ENCODE data around the gene BCL11B.

The BCL11B gene

DNA sequence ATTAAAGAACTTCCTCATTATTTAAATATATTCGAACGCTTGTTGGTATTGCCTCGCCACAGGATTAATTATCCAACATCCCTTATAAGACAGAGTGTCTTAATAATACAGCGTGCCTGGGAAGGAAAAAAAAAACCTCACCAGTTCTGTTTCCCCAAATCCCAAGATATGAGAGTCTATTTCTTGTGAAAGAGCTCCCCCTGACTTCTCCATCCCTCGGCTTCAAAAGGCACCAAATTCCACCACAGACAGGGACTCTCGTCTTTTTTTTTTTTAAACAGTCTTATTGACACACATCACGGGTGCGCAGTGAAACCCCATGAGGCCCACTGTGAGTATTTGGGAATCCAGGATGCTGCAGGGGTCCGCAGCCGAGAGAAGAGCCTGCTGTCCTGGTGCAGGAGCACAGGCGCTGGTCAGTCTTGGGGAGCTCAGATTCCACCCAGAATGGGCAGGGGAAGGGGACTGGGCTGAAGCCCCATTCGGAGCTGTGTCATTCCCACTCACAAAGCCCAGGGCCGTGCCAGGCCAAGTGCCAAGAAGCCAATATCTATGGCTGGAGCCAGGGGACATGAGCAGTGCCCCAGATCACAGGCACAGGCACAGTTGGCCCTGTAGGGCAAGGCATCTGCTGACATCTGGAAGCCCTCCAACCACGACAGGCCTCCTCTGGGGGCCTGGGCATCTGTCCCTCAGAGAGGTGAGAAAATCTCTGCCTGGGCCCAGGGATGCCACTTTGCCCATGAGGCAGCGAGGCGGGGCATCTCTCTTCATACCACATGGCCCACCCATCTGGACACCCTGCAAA, 71.9 kb downstream of the BCL11B start:
- Histone ChIP-seq H3K9ac (ENCODE audit: low read length) (no peak overlapping the region), H3K27ac (ENCODE audit: low read depth, low read length) (no peak overlapping the region), H3K27me3 (ENCODE audit: control insufficient read depth, insufficient read depth, low read length) (no peaks in the 10 kb centered on the region), H3K4me3 (ENCODE audit: low read length) (no peak overlapping the region), H3K36me3 (ENCODE audit: control insufficient read depth, insufficient read depth, low read length) (no peaks in the 10 kb centered on the region), H3K4me1 (ENCODE audit: control insufficient read depth, insufficient read depth, low read length) (no peaks in the 10 kb centered on the region)

DNA sequence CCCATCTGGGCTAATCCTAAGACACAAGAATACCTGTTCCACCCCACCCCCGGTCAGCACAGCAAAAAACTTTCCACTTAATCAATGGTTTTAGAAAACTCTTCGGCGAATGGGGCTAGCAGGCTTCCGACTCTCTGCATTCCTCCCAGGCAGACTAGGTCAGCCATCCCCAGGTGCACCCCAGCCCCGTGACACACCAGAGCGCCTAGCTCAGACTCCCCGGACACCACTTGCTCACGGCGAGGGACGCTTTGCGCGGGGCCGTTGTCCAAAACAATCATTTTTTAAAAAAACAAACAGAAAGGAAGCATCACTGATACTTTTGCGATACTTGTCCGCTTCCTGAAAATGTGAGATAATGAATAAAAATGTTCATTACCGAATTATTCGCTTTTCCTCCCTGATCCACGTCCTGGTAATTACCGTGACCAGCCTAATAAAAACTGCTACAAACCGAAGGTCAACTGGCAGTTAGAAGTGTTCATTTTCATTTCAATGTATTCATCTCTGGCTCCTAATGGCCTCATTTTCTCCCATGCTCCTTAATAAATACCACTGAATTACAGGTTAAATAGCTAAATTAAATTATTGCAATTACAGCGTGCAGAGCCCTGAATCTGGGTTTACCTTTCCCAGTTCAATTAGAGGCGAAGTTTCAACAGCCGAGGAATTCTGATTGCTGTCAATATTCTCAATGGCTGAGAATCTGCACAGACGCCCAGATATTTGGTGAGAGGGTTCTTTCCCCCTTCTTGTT, 73.1 kb downstream of the BCL11B start:
- Histone ChIP-seq H3K4me3 (ENCODE audit: low read length) (no peak overlapping the region), H3K27ac (ENCODE audit: low read depth, low read length) (no peak overlapping the region), H3K9ac (ENCODE audit: low read length) (no peak overlapping the region), H3K36me3 (ENCODE audit: control insufficient read depth, insufficient read depth, low read length) (no peaks in the 10 kb centered on the region), H3K4me1 (ENCODE audit: control insufficient read depth, insufficient read depth, low read length) (no peaks in the 10 kb centered on the region), H3K27me3 (ENCODE audit: control insufficient read depth, insufficient read depth, low read length) (no peaks in the 10 kb centered on the region)

DNA sequence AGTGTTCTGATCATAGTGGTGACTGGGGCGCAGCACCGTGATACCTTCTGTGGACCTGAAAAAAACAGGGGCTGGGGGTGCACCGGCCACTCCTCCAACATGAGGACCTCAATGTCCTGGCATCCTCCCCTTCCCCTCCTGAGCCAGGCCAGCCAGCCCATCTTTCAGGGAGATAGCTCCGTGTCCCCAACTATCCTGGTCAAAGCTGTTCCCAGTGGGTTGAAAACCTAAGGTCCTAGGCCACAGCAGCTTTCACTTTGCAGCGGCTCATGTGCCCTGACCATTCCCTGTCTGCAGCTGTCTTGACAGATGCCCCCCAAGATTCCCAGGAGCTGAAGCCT, 75.7 kb downstream of the BCL11B start:
- H3K27ac ChIP-seq (ENCODE audit: low read depth, low read length): no peak overlapping the region
- H3K27me3 ChIP-seq (ENCODE audit: control insufficient read depth, insufficient read depth, low read length): no peaks in the 10 kb centered on the region
- H3K9ac ChIP-seq (ENCODE audit: low read length): no peak overlapping the region
- H3K4me3 ChIP-seq (ENCODE audit: low read length): no peak overlapping the region
- peaks cover 6% of the 10 kb centered on the region for H3K4me1 ChIP-seq (ENCODE audit: control insufficient read depth, insufficient read depth, low read length)
- no peaks in the 10 kb centered on the region for H3K36me3 ChIP-seq (ENCODE audit: control insufficient read depth, insufficient read depth, low read length)

DNA sequence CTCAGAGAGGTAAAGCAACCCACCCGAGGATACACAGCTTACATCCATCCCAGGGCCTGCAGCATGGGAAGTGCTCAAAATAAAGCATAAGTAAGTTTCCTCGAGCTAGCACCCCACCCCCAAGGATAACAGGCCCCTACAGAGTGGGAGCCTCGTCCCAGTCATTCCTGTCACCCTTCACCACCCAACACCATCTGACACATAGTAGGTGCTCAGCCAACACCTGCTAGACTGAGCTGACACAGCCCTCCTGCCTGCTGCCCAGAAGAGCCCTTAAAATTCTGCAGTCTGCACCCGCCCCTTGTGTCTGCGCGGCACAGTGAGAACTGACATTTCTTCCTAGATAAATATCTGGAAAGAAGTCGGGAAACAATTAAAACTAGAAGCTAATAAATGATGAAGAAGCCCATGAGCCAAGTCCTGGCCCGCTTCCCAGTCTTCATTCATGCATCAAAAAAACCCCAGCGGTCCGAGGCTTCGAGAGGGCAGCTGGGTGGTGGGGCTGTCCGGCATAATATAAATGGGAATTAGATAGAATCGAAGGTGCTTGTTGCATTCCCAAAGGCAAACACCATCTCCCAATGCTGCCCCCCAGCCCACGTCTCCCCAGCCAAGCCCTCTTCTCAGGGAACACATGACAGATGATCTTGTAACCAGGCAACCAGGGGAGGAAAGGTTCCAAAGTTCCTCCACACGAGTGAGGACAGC, 76.2 kb downstream of the BCL11B start:
- no peak overlapping the region for H3K27ac ChIP-seq (ENCODE audit: low read depth, low read length)
- H3K4me1 ChIP-seq (ENCODE audit: control insufficient read depth, insufficient read depth, low read length): peaks cover 6% of the 10 kb centered on the region
- H3K36me3 ChIP-seq (ENCODE audit: control insufficient read depth, insufficient read depth, low read length): no peaks in the 10 kb centered on the region
- H3K4me3 ChIP-seq (ENCODE audit: low read length): no peak overlapping the region
- no peaks in the 10 kb centered on the region for H3K27me3 ChIP-seq (ENCODE audit: control insufficient read depth, insufficient read depth, low read length)
- H3K9ac ChIP-seq (ENCODE audit: low read length): no peak overlapping the region

DNA sequence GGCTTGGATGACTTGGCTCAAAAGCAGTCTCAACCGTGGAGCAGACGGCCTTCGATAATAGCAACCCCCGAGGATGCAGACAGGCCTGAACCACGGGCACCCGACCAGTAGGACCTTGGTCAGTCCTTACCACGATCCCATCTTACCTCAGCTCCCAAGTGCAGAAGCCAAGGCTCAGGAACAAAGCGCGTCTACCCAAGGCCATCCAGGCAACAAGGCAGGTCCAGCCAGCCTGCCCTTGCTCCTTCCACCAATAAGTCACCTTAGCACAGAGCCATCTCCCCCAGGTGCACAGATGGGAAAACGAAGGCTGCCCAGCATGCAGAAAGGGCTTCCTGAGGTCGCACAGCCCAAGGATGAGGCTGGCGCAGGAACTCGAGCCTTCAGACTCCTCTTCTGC, 77.3 kb downstream of the BCL11B start:
- H3K9ac ChIP-seq (ENCODE audit: low read length): no peak overlapping the region
- no peaks in the 10 kb centered on the region for H3K27me3 ChIP-seq (ENCODE audit: control insufficient read depth, insufficient read depth, low read length)
- H3K4me1 ChIP-seq (ENCODE audit: control insufficient read depth, insufficient read depth, low read length): peaks cover 6% of the 10 kb centered on the region
- H3K27ac ChIP-seq (ENCODE audit: low read depth, low read length): no peak overlapping the region
- no peak overlapping the region for H3K4me3 ChIP-seq (ENCODE audit: low read length)
- no peaks in the 10 kb centered on the region for H3K36me3 ChIP-seq (ENCODE audit: control insufficient read depth, insufficient read depth, low read length)

DNA sequence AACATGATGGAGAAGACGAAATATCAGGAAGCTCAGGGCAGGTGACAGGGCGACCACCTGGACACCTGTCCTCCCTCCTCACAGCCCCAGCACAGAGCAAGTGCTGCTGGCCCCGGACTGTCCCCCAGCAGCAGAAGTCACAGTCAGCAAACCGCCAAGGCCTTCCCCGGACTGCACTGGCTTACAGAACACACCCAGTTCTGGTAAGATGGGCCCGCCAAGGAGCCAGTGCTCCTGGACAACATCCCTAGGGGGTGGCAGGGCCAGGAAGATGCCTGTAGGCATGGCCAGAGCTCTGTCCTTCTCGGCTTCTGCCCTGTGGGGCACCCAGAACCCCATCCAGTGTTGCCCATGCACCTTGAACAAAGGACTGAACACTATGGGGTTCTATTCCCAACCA, 77.9 kb downstream of the BCL11B start:
- H3K36me3 ChIP-seq (ENCODE audit: control insufficient read depth, insufficient read depth, low read length): no peaks in the 10 kb centered on the region
- no peaks in the 10 kb centered on the region for H3K27me3 ChIP-seq (ENCODE audit: control insufficient read depth, insufficient read depth, low read length)
- H3K27ac ChIP-seq (ENCODE audit: low read depth, low read length): no peak overlapping the region
- H3K4me1 ChIP-seq (ENCODE audit: control insufficient read depth, insufficient read depth, low read length): peaks cover 6% of the 10 kb centered on the region
- H3K4me3 ChIP-seq (ENCODE audit: low read length): no peak overlapping the region
- H3K9ac ChIP-seq (ENCODE audit: low read length): no peak overlapping the region

DNA sequence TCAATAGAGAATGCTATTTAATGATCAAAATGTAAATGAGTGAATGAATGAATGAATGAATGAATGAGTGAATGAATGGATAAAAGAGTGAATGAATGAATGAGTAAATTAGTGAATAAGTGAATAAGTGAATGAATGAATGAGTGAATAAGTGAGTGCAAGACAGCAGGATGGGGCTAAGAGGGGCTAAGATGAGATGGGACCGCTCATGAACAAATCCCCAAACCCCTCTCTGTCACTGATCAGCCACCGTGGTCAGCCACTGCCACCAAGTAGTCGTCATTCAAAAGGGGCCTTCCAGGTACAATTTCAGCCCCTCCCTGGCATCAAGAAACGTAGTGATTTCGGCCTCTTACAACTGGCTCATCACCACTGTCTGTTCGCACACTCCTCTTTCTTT, 79.2 kb downstream of the BCL11B start:
- Histone ChIP-seq H3K27me3 (ENCODE audit: control insufficient read depth, insufficient read depth, low read length) (no peaks in the 10 kb centered on the region), H3K4me1 (ENCODE audit: control insufficient read depth, insufficient read depth, low read length) (peaks cover 6% of the 10 kb centered on the region), H3K27ac (ENCODE audit: low read depth, low read length) (no peak overlapping the region), H3K36me3 (ENCODE audit: control insufficient read depth, insufficient read depth, low read length) (no peaks in the 10 kb centered on the region), H3K9ac (ENCODE audit: low read length) (no peak overlapping the region), H3K4me3 (ENCODE audit: low read length) (no peak overlapping the region)

DNA sequence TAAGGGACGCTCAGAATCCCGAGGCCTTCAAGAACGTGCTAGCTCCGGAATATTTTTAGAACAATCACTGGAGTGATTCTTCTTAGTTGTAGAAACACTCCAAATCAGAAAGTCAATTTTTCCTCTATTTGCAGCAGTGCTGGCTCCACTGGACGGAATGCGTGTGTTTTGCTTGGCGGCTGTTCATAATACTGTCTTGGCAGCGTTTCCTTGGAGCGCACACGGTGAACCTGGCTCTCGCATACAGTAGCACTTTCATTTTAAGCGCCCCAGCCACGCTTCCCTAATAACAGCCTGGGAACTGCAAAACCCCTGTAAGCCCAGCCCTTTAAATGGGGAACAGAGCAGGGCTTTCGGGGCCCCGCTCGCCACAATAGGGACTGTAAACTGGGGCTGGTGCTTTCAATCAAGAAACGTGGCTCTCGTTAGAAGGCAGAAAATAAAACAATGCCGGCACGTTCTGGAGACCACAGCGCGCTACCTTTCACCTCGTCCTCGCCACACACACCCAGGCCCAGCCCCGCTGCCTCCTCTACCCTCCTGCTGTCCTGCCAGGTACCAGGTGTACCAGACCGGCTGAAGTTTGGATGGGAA, 79.9 kb downstream of the BCL11B start:
- Histone ChIP-seq H3K9ac (ENCODE audit: low read length) (peak overlapping the region; percentile 25), H3K4me1 (ENCODE audit: control insufficient read depth, insufficient read depth, low read length) (peaks cover 6% of the 10 kb centered on the region), H3K27me3 (ENCODE audit: control insufficient read depth, insufficient read depth, low read length) (no peaks in the 10 kb centered on the region), H3K36me3 (ENCODE audit: control insufficient read depth, insufficient read depth, low read length) (no peaks in the 10 kb centered on the region), H3K27ac (ENCODE audit: low read depth, low read length) (peak overlapping the region; percentile 6), H3K4me3 (ENCODE audit: low read length) (peak overlapping the region; percentile 59)

DNA sequence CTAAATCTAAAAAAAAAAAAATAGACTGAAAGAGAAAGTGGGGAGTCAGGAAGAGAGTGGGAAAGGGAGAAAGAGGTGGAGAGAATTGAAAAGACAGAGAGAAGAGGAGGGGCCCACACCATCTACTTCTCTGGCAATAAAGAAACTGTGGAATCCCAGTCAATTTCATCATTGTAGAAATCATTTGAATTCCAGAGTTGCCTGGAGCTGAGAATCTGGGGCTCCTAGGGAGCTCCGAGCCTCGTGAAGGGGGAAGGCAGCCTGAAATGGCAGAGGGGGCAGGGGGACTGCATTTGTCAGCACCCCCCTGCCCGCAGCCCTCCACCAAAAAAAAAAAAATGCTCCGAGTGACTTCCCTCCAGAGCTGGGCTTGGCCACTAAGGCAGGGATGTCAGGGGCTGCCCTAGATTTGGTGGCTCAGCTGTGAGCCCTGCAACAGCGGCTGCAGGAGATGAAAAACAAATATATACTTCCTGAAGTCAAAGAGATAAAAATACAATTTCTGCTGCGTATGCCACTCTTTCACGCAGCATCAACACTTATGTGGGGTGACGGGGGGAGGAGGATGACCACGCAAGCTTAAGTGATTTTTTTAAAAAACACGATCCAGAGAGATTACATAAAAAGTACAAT, 80.5 kb downstream of the BCL11B start:
- Histone ChIP-seq H3K4me1 (ENCODE audit: control insufficient read depth, insufficient read depth, low read length) (peaks cover 6% of the 10 kb centered on the region), H3K27ac (ENCODE audit: low read depth, low read length) (peak overlapping the region; percentile 6), H3K27me3 (ENCODE audit: control insufficient read depth, insufficient read depth, low read length) (no peaks in the 10 kb centered on the region), H3K9ac (ENCODE audit: low read length) (no peak overlapping the region), H3K36me3 (ENCODE audit: control insufficient read depth, insufficient read depth, low read length) (no peaks in the 10 kb centered on the region), H3K4me3 (ENCODE audit: low read length) (peak overlapping the region; percentile 59)

DNA sequence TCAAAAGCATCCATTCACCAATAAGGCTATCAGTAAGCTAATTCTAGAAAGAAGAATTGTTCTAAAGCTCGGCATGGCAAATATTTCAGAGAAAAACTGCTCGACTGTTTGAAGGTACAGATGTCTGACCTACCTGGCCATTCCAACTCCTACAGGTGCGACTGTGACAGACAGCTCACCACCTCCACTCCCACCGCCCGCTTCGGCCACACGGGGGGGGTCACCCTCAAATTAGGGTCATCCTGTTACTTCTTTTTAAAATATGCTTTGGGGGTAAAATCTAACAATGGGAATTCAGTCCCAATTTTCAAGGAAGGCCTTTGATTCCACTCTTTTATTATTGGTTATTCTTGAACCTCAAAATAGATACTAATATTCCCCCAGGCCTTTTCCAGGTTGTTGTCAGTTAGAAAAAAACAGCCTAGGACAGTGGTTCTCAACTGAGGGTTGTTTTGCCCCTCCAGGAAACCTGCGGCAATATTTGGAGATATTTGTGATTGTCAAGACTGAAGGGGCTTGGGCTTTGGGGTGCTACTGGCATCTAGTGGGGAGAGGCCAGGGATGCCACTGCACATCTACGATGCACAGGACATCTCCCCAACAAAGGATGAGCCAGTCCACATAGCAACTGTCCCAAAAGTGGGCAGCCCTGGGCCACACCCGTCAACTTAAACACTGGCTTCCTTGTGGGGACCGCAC, 81.2 kb downstream of the BCL11B start:
- Histone ChIP-seq H3K27ac (ENCODE audit: low read depth, low read length) (no peak overlapping the region), H3K4me3 (ENCODE audit: low read length) (no peak overlapping the region), H3K27me3 (ENCODE audit: control insufficient read depth, insufficient read depth, low read length) (no peaks in the 10 kb centered on the region), H3K4me1 (ENCODE audit: control insufficient read depth, insufficient read depth, low read length) (peaks cover 6% of the 10 kb centered on the region), H3K36me3 (ENCODE audit: control insufficient read depth, insufficient read depth, low read length) (no peaks in the 10 kb centered on the region), H3K9ac (ENCODE audit: low read length) (no peak overlapping the region)

DNA sequence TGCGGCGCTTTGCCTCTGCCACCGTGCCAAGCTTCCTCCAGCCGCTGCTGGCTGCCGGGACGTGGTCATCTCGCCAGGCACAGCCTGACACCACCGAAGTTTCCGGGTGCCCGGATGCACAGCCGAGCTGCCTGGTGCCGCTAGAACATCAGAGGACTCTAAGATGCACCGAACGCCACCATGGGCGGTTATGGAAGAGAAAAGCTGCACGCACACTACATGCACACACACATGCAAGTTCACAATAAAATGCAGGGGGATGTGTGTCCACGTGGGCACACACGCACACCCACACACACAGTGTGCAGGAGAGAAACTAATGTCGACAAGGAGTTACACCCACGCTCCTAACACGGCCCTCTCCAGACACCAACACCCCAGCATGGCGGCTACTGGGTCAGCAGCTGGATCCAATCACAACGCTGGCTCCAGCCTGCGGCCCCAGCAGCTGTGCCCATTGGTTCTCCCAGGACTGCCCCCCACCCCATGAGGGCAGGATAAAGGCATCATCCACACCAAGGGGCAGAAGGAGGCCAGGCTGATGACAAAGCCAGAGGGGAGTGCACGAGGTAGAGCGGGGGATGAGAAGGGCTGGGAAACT, 82.7 kb downstream of the BCL11B start:
- Histone ChIP-seq H3K9ac (ENCODE audit: low read length) (no peak overlapping the region), H3K4me3 (ENCODE audit: low read length) (no peak overlapping the region), H3K27ac (ENCODE audit: low read depth, low read length) (no peak overlapping the region)

More for the DNA sequence above, 82.7 kb downstream of the BCL11B start:
- peaks cover 6% of the 10 kb centered on the region for H3K4me1 ChIP-seq (ENCODE audit: control insufficient read depth, insufficient read depth, low read length)
- H3K36me3 ChIP-seq (ENCODE audit: control insufficient read depth, insufficient read depth, low read length): no peaks in the 10 kb centered on the region
- no peaks in the 10 kb centered on the region for H3K27me3 ChIP-seq (ENCODE audit: control insufficient read depth, insufficient read depth, low read length)

Measured in rectal smooth muscle tissue (tissue), 1 donor.